Activated CD4-positive, alpha-beta T cell treated with anti-CD3 and anti-CD28 coated beads for 36 hours (primary cell): ENCODE measurements around the gene IFITM5. TPM values are rescaled to one million over a fixed set of nuclear protein-coding genes. Genes with fewer than 3 reads are reported as not detected.
"Not testable (repeated sequence)": the region's sequence is repeated elsewhere in the genome, so short reads cannot be mapped to it uniquely, and the experiment has no call there.

Source experiments
- ATAC-seq: fragments of 200-7000 bp; cut with Tn5 transposase; one replicate; pipeline ENCODE4 v1.10.0; 2021; ENCODE audit warnings: mild to moderate bottlenecking, moderate library complexity
- CTCF ChIA-PET: fragments of 350-600 bp; sonication (Branson Sonifier 250); formaldehyde crosslinking; loops from one replicate; lab custom pipeline; 2021; ENCODE audit warnings: antibody characterized with exemption; lab: Charles Lee
- POLR2A ChIA-PET: fragments of 350-600 bp; sonication (Branson Sonifier 250); formaldehyde crosslinking; loops from one replicate; lab custom pipeline; 2021; ENCODE audit warnings: antibody characterized with exemption, inconsistent platforms; lab: Charles Lee
- DNase-seq: peaks from one replicate; pipeline ENCODE4 v3.0.0-alpha.2; 2020
- H3K27ac Mint-ChIP-seq: one replicate; pipeline ENCODE4 v1.8.0; 2021; ENCODE audit warnings: mixed read lengths
- H3K27me3 Mint-ChIP-seq: one replicate; pipeline ENCODE4 v1.8.0; 2021; ENCODE audit warnings: mixed read lengths
- H3K36me3 Mint-ChIP-seq: one replicate; pipeline ENCODE4 v1.8.0; 2021; ENCODE audit warnings: low read depth, mixed read lengths
- H3K4me1 Mint-ChIP-seq: one replicate; pipeline ENCODE4 v1.8.0; 2021; ENCODE audit warnings: mixed read lengths
- H3K4me3 Mint-ChIP-seq: one replicate; pipeline ENCODE4 v1.8.0; 2021; ENCODE audit warnings: mild to moderate bottlenecking, moderate library complexity, mixed read lengths
- H3K9me3 Mint-ChIP-seq: one replicate; pipeline ENCODE4 v1.8.0; 2021; ENCODE audit warnings: low read depth, mixed read lengths
- intact Hi-C, 2 experiments: fragments of 100-400 bp; cut with DNase I in 1 of 2; cut with micrococcal nuclease in 1 of 2; formaldehyde crosslinking; loops; one replicate each; pipeline versions ENCODE4 v1.14.2 to v1.15.1; 2022 to 2024; cut with DNase I, micrococcal nuclease
- total RNA-seq, 2 experiments: library from RNA; stranded (reverse); gene quantifications; one replicate each; pipeline ENCODE4 v1.2.3, GENCODE V29; 2021

IFITM5 gene
- total RNA-seq, 2 experiments from 2014 or later: not detected

DNA sequence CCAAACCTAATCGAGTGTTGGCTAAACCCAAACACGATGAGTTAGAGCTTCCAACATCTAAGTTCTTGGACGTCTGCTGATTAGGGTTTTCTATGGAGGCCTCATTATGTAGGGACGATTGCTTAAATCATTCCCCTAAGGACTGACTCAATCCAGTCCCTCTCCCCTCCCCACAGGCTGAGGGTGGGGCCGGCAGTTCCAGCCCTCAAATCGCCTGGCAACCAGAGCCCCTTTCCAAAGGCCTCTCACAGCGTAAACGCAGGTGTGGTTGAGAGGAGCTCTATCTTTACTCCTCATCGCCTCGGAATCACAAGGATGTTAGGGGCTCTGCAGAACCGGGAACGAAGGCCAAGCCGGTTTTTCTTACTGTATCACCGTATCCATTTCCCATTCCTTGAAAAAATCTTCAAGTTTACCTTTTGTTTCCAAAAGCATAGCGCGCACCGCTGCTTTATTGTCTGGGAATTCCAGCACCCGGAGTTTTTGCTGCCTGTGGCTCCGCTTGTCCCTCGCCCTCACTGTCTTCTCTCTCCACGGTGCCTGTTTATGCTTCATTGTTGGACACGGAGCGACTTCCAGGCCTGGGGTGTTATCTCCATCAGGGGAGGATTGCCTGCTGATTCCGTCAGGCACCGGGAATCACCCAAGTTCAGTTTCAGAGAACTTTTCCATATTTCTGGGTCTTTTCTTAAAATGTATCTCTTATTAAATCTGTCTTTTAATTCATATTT lies 35.1 kb upstream of the IFITM5 start:
- intact Hi-C loops: no loop called here
- H3K9me3 Mint-ChIP-seq: no peaks in the 10 kb centered on the region
- no peak overlapping the region for H3K27ac Mint-ChIP-seq
- ChIA-PET CTCF (no interaction called here), POLR2A (no interaction called here)
- H3K27me3 Mint-ChIP-seq: no peaks in the 10 kb centered on the region
- H3K36me3 Mint-ChIP-seq: no peaks in the 10 kb centered on the region
- no peak overlapping the region for H3K4me3 Mint-ChIP-seq
- ATAC-seq (no peak), DNase-seq (no peak)
- H3K4me1 Mint-ChIP-seq: peaks cover 43% of the 10 kb centered on the region

- H3K4me1 Mint-ChIP-seq: peaks cover 50% of the 10 kb centered on the region
- ATAC-seq: not testable (repeated sequence)
Observed at GRCh38 chr11:333616-334263, 34.4 kb upstream of the IFITM5 start.

GRCh38 chr11:332651-333480 lies 33.5 kb upstream of the IFITM5 start:
- Mint-ChIP-seq H3K36me3 (no peaks in the 10 kb centered on the region), H3K4me3 (no peak overlapping the region), H3K9me3 (no peaks in the 10 kb centered on the region), H3K4me1 (peaks cover 54% of the 10 kb centered on the region), H3K27ac (peak overlapping the region; percentile 10), H3K27me3 (no peaks in the 10 kb centered on the region)
- POLR2A ChIA-PET: no interaction called here
- CTCF ChIA-PET: no interaction called here
- DNase-seq (no peak), ATAC-seq (no peak)
- intact Hi-C loops: no loop called here

More at GRCh38 chr11:333616-334263, 34.4 kb upstream of the IFITM5 start:
- H3K36me3 Mint-ChIP-seq, DNase-seq, POLR2A ChIA-PET, H3K27ac Mint-ChIP-seq, H3K27me3 Mint-ChIP-seq, H3K9me3 Mint-ChIP-seq, H3K4me3 Mint-ChIP-seq, intact Hi-C loops: not testable (repeated sequence)
- CTCF ChIA-PET: interaction anchor here (0.7 kb wide), 1 partner anchor 1836 kb away, joined by 3 read pairs; no protein-coding TSS in a partner anchor

GRCh38 chr11:331358-332060 lies 32.2 kb upstream of the IFITM5 start:
- Mint-ChIP-seq H3K9me3 (no peaks in the 10 kb centered on the region), H3K27me3 (no peaks in the 10 kb centered on the region), H3K4me3 (peak overlapping the region; percentile 30), H3K27ac (no peak overlapping the region), H3K4me1 (peaks cover 61% of the 10 kb centered on the region), H3K36me3 (no peaks in the 10 kb centered on the region)
- DNase-seq: no peak
- POLR2A ChIA-PET: interaction anchor here (1.0 kb wide), 1 partner anchor 24 kb away, joined by 3 read pairs; no protein-coding TSS in a partner anchor
- no peak for ATAC-seq
- intact Hi-C loops: no loop called here
- CTCF ChIA-PET: no interaction called here

GRCh38 chr11:330694-331357 lies 31.5 kb upstream of the IFITM5 start:
- Mint-ChIP-seq H3K9me3 (no peaks in the 10 kb centered on the region), H3K4me3 (peak overlapping the region; percentile 58), H3K36me3 (no peaks in the 10 kb centered on the region), H3K27me3 (no peaks in the 10 kb centered on the region), H3K27ac (peak overlapping the region; percentile 33), H3K4me1 (peaks cover 62% of the 10 kb centered on the region)
- CTCF ChIA-PET: interaction anchor here (0.7 to 1.9 kb wide), 4 partner anchors 9 to 96 kb away, joined by 4 to 10 read pairs (median 5); no protein-coding TSS in a partner anchor
- intact Hi-C loops: no loop called here
- DNase-seq (peak; percentile 56), ATAC-seq (no peak)
- POLR2A ChIA-PET: interaction anchor here (0.8 to 1.0 kb wide), 2 partner anchors 25 to 73 kb away, joined by 3 read pairs; no protein-coding TSS in a partner anchor

DNA sequence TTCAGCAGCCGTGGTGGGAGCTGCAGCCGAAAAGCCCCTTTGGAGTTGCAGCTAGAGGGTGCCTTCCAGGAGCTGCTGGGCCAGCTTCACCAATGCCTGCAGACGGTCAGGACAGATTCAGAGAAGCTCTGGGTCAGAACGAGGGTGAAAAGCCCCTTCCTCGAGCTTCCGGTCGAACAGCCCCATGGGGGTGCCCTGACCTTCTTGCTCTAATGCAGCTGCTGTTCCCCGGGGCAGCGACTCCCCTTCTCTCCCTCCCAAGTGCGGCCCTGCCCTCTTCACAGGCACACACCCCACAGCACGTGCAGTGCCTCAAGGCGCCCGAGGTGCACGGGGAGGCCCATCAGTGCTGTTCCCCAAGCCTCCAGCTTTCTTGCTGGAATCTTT lies 31.0 kb upstream of the IFITM5 start:
- no peak for DNase-seq
- intact Hi-C loops: no loop called here
- POLR2A ChIA-PET: interaction anchor here (0.8 to 1.2 kb wide), 4 partner anchors 10 to 73 kb away, joined by 3 read pairs; no protein-coding TSS in a partner anchor
- H3K27me3 Mint-ChIP-seq: no peaks in the 10 kb centered on the region
- H3K9me3 Mint-ChIP-seq: no peaks in the 10 kb centered on the region
- peaks cover 60% of the 10 kb centered on the region for H3K4me1 Mint-ChIP-seq
- peak overlapping the region; percentile 58 for H3K4me3 Mint-ChIP-seq
- no peak for ATAC-seq
- H3K36me3 Mint-ChIP-seq: no peaks in the 10 kb centered on the region
- no peak overlapping the region for H3K27ac Mint-ChIP-seq
- CTCF ChIA-PET: interaction anchor here (0.7 to 1.9 kb wide), 6 partner anchors 9 to 95 kb away, joined by 4 to 10 read pairs (median 4); no protein-coding TSS in a partner anchor

DNA sequence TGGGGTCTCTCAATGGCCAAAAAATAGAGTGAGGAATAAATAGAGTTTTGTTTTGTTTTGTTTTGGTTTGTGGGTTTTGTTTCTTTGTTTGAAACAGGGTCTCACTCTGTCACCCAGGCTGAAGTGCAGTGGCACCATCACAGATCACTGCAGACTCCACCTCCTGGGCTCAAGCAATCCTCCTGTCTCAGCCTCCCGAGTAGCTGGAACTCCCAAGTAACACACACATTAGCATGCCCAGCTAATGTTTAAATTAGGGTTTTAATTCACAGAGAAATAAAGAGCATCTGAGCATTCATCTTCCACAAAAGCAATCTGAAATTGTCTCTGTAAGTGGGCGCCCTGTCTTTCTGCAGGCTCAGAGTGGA lies 30.5 kb upstream of the IFITM5 start:
- Mint-ChIP-seq H3K9me3 (no peaks in the 10 kb centered on the region), H3K4me1 (peaks cover 62% of the 10 kb centered on the region), H3K36me3 (no peaks in the 10 kb centered on the region), H3K4me3 (peak overlapping the region; percentile 58), H3K27me3 (no peaks in the 10 kb centered on the region), H3K27ac (peak overlapping the region; percentile 82)
- ChIA-PET CTCF (interaction anchor here (0.6 to 1.9 kb wide), 8 partner anchors 10 to 95 kb away, joined by 3 to 10 read pairs (median 4); no protein-coding TSS in a partner anchor), POLR2A (interaction anchor here (0.8 to 1.2 kb wide), 4 partner anchors 10 to 74 kb away, joined by 3 read pairs; no protein-coding TSS in a partner anchor)
- intact Hi-C loops: no loop called here
- DNase-seq (no peak), ATAC-seq (no peak)

DNA sequence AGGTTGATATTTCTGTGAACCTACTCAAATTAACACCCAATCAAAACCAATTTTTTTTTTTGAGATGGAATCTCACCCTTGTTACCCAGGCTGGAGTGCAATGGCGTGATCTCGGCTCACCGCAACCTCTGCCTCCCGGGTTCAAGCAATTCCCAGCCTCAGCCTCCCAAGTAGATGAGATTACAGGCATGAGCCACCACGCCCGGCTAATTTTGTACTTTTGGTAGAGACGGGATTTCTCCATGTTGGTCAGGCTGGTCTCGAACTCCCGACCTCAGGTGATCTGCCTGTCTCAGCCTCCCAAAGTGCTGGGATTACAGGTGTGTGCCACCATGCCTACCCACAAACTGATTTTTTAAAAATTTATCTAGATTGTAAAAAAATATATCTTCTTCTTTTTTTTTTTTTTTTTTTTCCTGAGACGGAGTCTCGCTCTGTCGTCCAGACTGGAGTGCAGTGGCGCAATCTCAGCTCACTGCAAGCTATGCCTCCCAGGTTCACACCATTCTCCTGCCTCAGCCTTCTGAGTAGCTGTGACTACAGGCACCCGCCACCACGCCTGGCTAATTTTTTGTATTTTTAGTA lies 29.3 kb upstream of the IFITM5 start:
- POLR2A ChIA-PET: interaction anchor here (0.5 to 1.0 kb wide), 2 partner anchors 11 to 27 kb away, joined by 3 read pairs; no protein-coding TSS in a partner anchor
- H3K36me3 Mint-ChIP-seq, ATAC-seq, H3K9me3 Mint-ChIP-seq, DNase-seq, H3K27me3 Mint-ChIP-seq, intact Hi-C loops: not testable (repeated sequence)
- Mint-ChIP-seq H3K4me1 (peaks cover 72% of the 10 kb centered on the region), H3K4me3 (peak overlapping the region; percentile 58), H3K27ac (peak overlapping the region; percentile 82)
- CTCF ChIA-PET: interaction anchor here (0.6 to 2.4 kb wide), 8 partner anchors 9 to 190 kb away, joined by 3 to 10 read pairs (median 3); no protein-coding TSS in a partner anchor

GRCh38 chr11:328012-328411 lies 28.7 kb upstream of the IFITM5 start:
- no peak for ATAC-seq
- H3K27me3 Mint-ChIP-seq: no peaks in the 10 kb centered on the region
- H3K4me3 Mint-ChIP-seq: no peak overlapping the region
- H3K27ac Mint-ChIP-seq: peak overlapping the region; percentile 42
- peaks cover 72% of the 10 kb centered on the region for H3K4me1 Mint-ChIP-seq
- ChIA-PET CTCF (interaction anchor here (0.6 to 2.4 kb wide), 4 partner anchors 11 to 191 kb away, joined by 3 to 7 read pairs (median 3); no protein-coding TSS in a partner anchor), POLR2A (no interaction called here)
- H3K9me3 Mint-ChIP-seq: no peaks in the 10 kb centered on the region
- intact Hi-C loops: no loop called here
- no peaks in the 10 kb centered on the region for H3K36me3 Mint-ChIP-seq
- DNase-seq: no peak

DNA sequence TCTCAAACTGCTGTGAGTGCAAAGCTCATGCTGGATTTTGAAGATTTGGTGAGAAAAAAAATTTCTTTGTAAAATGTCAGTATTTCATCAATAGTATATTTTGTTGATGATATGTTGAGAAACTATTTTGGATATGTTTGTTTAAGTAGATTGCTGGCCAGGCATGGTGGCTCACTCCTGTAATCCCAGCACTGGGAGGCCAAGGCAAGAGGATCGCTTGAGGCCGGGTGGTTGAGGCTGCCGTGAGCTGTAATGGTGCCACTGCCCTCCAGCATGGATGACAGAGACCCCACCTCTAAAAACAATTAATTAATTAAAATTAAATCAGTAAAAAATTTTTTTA lies 28.2 kb upstream of the IFITM5 start:
- Mint-ChIP-seq H3K4me1 (peaks cover 68% of the 10 kb centered on the region), H3K27me3 (no peaks in the 10 kb centered on the region), H3K27ac (peak overlapping the region; percentile 93), H3K9me3 (no peaks in the 10 kb centered on the region), H3K36me3 (no peaks in the 10 kb centered on the region), H3K4me3 (peak overlapping the region; percentile 36)
- DNase-seq (no peak), ATAC-seq (no peak)
- intact Hi-C loops: loop anchor here in 1 of 2 experiments (2.0 kb wide), 1 partner anchor 15 kb away; no protein-coding TSS in a partner anchor
- CTCF ChIA-PET: interaction anchor here (1.0 to 2.4 kb wide), 6 partner anchors 10 to 77 kb away, joined by 3 to 7 read pairs (median 3); no protein-coding TSS in a partner anchor
- POLR2A ChIA-PET: interaction anchor here (1.0 kb wide), 1 partner anchor 10 kb away, joined by 3 read pairs; no protein-coding TSS in a partner anchor
